Skeletal muscle tissue (tissue), 4 donors: ENCODE data around the gene HIVEP3. TPM values are rescaled to one million over a fixed set of nuclear protein-coding genes. Genes with fewer than 3 reads are reported as not detected.

ENCODE experiments used
- H3K27ac ChIP-seq: one replicate; pipeline ENCODE4 v1.7.0; 2013; ENCODE audit warnings: mild to moderate bottlenecking, low read depth, low read length, inconsistent platforms
- H3K27me3 ChIP-seq, 3 donors: one replicate each; pipeline ENCODE4 v1.7.0; 2013; ENCODE audit warnings: low read length in 3 of 3; ENCODE audit not compliant: control insufficient read depth in 3 of 3, insufficient read depth in 3 of 3
- H3K36me3 ChIP-seq, 3 donors: one replicate each; pipeline ENCODE4 v1.7.0; 2013; ENCODE audit warnings: low read length in 3 of 3; ENCODE audit not compliant: control insufficient read depth in 3 of 3, insufficient read depth in 3 of 3
- H3K4me1 ChIP-seq, 3 donors: one replicate each; pipeline ENCODE4 v1.7.0; 2013; ENCODE audit warnings: low read length in 3 of 3, mild to moderate bottlenecking in 3 of 3; ENCODE audit not compliant: control insufficient read depth in 3 of 3, insufficient read depth in 3 of 3
- H3K4me3 ChIP-seq, 3 donors: one replicate each; pipeline ENCODE4 v1.7.0; 2013; ENCODE audit warnings: low read length in 3 of 3
- H3K9ac ChIP-seq, 3 donors: one replicate each; pipeline ENCODE4 v1.7.0; 2013; ENCODE audit warnings: low read length in 3 of 3, mild to moderate bottlenecking in 3 of 3, moderate library complexity in 2 of 3, low read depth in 1 of 3
- H3K9me3 ChIP-seq, 3 donors: one replicate each; pipeline ENCODE4 v1.7.0; 2013; ENCODE audit warnings: low read length in 3 of 3; ENCODE audit not compliant: control insufficient read depth in 3 of 3
- total RNA-seq: library from RNA; depleted of rRNA; stranded (reverse); fragments of >200 nt; gene quantifications from one replicate; pipeline ENCODE4 v1.2.3, GENCODE V29; 2014
- donor health status: Osteomylitis.

HIVEP3 gene
- total RNA-seq, 1 donor from 2014 or later = 0.52 TPM

DNA sequence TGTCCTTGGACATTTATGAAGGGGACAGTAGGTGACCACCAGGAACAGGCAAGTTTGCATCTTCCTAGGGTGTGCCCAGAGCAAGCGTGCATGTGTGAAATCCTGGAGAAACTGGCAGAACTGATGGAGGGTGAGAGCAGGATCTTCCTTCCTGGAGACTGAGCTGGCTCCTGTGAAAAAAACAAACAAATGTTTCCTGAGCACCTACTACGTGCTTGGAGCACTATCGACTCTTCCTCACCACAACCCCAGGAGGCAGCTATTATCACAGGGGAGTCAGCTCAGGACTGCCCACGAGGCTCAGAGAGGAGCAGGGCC lies 432.7 kb downstream of the HIVEP3 start:
- H3K4me3 ChIP-seq = no peak overlapping the region
- H3K36me3 ChIP-seq = no peaks in the 10 kb centered on the region
- peak overlapping the region in 1 of 3 donors; percentile 50 for H3K9ac ChIP-seq
- peaks cover 39 to 64% (median 56%) of the 10 kb centered on the region in 3 donors for H3K4me1 ChIP-seq
- H3K9me3 ChIP-seq = no peaks in the 10 kb centered on the region
- H3K27ac ChIP-seq = no peak overlapping the region
- peaks cover 0 to 5% (median 0%) of the 10 kb centered on the region in 3 donors for H3K27me3 ChIP-seq

- no peak overlapping the region for H3K9ac ChIP-seq
- no peak overlapping the region for H3K27ac ChIP-seq
- H3K4me3 ChIP-seq = no peak overlapping the region
- peaks cover 0 to 5% (median 0%) of the 10 kb centered on the region in 3 donors for H3K27me3 ChIP-seq
- peaks cover 39 to 64% (median 56%) of the 10 kb centered on the region in 3 donors for H3K4me1 ChIP-seq
- no peaks in the 10 kb centered on the region for H3K9me3 ChIP-seq
- H3K36me3 ChIP-seq = no peaks in the 10 kb centered on the region
These were observed 433.1 kb downstream of the HIVEP3 start for GRCh38 chr1:41485605-41486004.

DNA sequence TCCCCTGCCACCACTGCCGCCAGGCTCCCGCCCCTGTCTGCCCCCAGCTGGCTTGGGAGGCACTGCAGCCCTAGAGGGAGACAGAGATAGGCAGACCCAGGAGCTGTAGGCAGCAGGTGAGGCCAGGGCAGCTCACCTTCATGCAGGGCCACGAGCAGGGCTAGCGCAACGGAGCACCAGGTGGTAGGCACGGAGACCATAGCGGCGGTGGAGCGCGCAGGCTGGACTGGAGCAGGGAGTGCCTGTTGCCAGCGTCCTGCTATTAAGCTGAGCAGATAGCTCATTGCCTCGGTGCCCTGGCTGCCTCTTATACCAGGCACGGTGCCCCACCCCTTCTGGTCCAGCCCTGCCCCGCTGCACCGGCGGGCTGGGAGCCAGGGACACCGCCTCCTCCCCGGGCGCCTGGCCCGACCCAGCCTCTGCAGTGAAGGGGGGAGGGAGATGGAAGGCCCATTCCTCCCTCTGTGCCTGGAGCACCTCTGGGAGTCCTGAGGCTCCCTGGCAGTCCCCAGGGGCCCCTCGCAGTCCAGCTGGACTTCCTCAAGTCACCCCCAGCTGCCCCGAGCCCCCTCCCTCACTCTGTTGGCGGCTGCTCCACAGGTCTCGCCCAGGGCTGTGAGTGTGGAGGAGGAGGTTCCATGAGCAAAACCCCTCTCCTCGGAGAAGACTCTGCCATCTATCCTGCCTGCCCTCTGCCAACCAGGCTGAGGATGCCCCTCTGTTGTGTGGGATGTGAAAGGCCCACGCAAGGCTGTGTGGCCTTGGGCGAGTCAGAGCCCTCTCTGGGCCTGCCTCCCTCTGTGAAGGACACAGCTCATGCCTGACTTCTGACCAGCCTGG lies 434.1 kb downstream of the HIVEP3 start, which contains the start of gene EDN2:
Gene EDN2 (minus strand): TSS at position 282 of the 840 bp plus-strand sequence. CDS start 82 bp downstream, at position 200.
- H3K9ac ChIP-seq = peak within 1 kb of the TSS in 2 of 3 donors; percentile 14 to 62
- H3K9me3 ChIP-seq = no peaks in the 10 kb centered on the region
- H3K27ac ChIP-seq = peak within 1 kb of the TSS; percentile 82
- H3K36me3 ChIP-seq = no peaks in the 10 kb centered on the region
- H3K4me3 ChIP-seq = peak within 1 kb of the TSS in 2 of 3 donors; percentile 35 to 52
- H3K27me3 ChIP-seq = peaks cover 0 to 5% (median 0%) of the 10 kb centered on the region in 3 donors
- H3K4me1 ChIP-seq = peaks cover 41 to 67% (median 56%) of the 10 kb centered on the region in 3 donors

DNA sequence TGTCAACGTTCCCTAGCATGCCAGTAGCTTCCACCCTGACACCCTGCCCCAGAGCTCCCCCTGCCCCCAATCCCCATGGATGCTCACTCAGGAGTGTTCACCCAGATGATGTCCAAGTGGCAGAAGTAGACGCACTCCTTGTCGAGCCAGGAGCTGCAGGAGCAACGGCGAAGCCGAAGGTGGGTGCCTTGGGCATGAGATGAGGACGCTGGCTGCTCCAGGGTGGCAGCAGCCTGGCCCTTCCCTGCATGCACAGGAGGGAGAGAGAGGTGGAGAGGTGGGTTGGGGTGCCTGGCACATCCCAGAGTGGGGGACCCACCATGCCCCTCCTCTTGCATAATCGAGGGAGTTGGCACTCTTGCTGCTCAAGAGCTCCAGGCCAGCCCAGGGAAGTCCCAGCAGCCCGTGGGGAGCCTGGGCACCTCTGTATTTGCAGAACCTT lies 434.7 kb downstream of the HIVEP3 start:
- Histone ChIP-seq H3K36me3 (no peaks in the 10 kb centered on the region), H3K27ac (no peak overlapping the region), H3K27me3 (peaks cover 0 to 5% (median 0%) of the 10 kb centered on the region in 3 donors), H3K4me1 (peaks cover 48 to 73% (median 61%) of the 10 kb centered on the region in 3 donors), H3K4me3 (peak overlapping the region in 2 of 3 donors; percentile 35 to 52), H3K9me3 (no peaks in the 10 kb centered on the region), H3K9ac (peak overlapping the region in 2 of 3 donors; percentile 14 to 62)

- Histone ChIP-seq H3K27me3 (peaks cover 0 to 5% (median 0%) of the 10 kb centered on the region in 3 donors), H3K4me1 (peaks cover 53 to 80% (median 69%) of the 10 kb centered on the region in 3 donors), H3K9me3 (no peaks in the 10 kb centered on the region), H3K36me3 (no peaks in the 10 kb centered on the region), H3K9ac (peak overlapping the region in 2 of 3 donors; percentile 25 to 62), H3K27ac (peak overlapping the region; percentile 82), H3K4me3 (peak overlapping the region in 1 of 3 donors; percentile 10)
These were observed 435.5 kb downstream of the HIVEP3 start for GRCh38 chr1:41483001-41483850.

GRCh38 chr1:41482001-41482765 lies 436.5 kb downstream of the HIVEP3 start:
- no peaks in the 10 kb centered on the region for H3K9me3 ChIP-seq
- peak overlapping the region; percentile 82 for H3K27ac ChIP-seq
- H3K9ac ChIP-seq = peak overlapping the region in 1 of 3 donors; percentile 62
- H3K36me3 ChIP-seq = no peaks in the 10 kb centered on the region
- H3K4me1 ChIP-seq = peaks cover 50 to 79% (median 68%) of the 10 kb centered on the region in 3 donors
- no peak overlapping the region for H3K4me3 ChIP-seq
- no peaks in the 10 kb centered on the region for H3K27me3 ChIP-seq

DNA sequence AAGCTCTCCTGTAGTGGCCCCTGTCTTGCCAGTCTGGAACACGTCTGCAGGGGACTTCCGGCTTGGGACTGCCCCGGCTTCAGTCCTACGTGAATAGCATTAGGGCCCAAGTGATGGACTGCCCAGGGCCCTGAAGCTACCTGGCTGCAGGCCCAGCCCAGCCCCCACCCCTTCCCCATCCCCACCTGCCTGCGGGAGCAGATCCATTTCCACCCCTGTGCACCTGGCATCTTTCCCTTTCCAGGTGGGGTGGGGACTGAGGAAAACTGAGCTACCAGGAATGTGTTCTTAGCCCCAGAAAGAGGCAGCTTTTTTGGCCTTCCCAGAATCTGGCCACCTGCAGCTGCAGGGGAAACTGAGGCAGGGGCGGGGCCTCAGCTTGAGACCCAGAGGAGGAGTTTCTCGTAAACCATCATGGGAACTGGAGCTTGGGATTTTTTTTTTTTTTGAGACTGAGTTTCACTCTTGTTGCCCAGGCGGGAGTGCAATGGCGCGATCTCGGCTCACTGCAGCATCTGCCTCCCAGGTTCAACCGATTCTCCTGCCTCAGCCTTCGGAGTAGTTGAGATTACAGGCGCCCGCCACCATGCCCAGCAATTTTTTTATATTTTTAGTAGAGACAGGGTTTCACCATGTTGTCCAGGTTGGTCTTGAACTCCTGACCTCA lies 437.5 kb downstream of the HIVEP3 start:
- Histone ChIP-seq H3K36me3 (no peaks in the 10 kb centered on the region), H3K9ac (no peak overlapping the region), H3K4me1 (peaks cover 52 to 78% (median 68%) of the 10 kb centered on the region in 3 donors)

DNA sequence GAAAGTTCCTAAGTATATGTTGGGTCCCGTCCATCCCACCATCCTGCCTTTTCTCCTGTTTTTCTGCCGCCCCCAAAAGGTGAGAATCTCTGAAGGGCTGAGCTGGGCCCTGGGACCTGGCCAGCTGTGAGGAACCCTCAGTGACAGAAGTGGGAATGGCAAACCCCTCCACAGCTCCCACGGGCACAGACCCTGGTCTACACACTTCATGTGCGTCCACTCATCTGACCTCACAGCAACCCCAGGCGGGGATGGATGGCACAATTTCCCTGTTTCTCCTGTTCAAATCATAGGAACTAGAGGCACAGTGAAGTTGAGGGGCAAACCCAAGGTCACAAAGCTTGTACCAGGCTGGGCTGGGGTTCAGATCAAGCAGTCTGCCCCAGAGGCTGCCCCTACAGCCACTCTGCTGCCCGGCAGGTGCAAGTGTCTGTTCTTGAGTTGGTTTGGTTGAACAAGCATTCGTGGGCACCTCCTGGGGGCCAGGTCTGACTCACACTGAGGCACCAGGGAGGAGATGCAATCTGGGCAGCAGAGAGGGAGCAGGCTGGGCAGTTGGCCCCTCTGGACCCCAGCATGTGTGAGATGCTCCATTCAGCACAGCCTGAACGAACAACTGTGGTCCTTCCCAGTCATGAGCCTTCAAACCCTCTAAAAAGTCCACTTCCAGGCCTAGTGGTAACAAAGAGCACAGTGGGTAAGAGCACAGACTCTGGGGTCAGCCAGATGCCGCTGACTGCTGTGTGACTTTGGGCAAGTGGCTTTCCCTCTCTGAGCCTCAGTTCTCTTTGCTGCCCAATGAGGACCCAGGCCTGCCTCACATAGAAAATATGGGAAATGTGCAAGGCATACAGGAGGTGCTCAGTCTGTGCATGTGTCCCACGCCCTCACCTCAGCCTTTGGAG lies 438.3 kb downstream of the HIVEP3 start:
- Histone ChIP-seq H3K9ac (no peak overlapping the region), H3K27ac (no peak overlapping the region), H3K27me3 (no peaks in the 10 kb centered on the region), H3K36me3 (no peaks in the 10 kb centered on the region), H3K4me1 (peaks cover 56 to 77% (median 60%) of the 10 kb centered on the region in 3 donors), H3K9me3 (no peaks in the 10 kb centered on the region), H3K4me3 (no peak overlapping the region)

More for the DNA sequence above, 437.5 kb downstream of the HIVEP3 start:
- Histone ChIP-seq H3K27me3 (no peaks in the 10 kb centered on the region), H3K27ac (no peak overlapping the region), H3K4me3 (no peak overlapping the region), H3K9me3 (no peaks in the 10 kb centered on the region)
